RWPE1 (cell line): ENCODE measurements around the gene FGF8.

ENCODE experiments used
- CTCF ChIA-PET: fragments of 350-600 bp; sonication (Branson Sonifier 250); formaldehyde crosslinking; extraction: SDS; loops from one replicate; lab custom pipeline; 2021; lab: Yijun Ruan, JAX
- POLR2A ChIA-PET: fragments of 400-600 bp; formaldehyde crosslinking; extraction: SDS; loops from one replicate; lab custom pipeline; 2020; ENCODE audit warnings: antibody characterized with exemption; ENCODE audit not compliant: low non-redundant PET; lab: Yijun Ruan, JAX
- DNase-seq: peaks from one replicate; pipeline ENCODE4 v3.0.0; 2012; ENCODE audit warnings: low spot score
- H3K27ac ChIP-seq: fragments of 450-650 bp; 2 replicates; pipeline ENCODE4 v1.5.1; 2017
- CTCF ChIP-seq: fragments of 450-650 bp; conservative IDR thresholded peaks from 2 replicates; pipeline ENCODE4 v1.5.1; 2017; ENCODE audit warnings: low read depth, mild to moderate bottlenecking

FGF8 gene

GRCh38 chr10:101766753-101767599 lies 8.9 kb downstream of the FGF8 start:
- ChIA-PET POLR2A (no interaction called here), CTCF (interaction anchor here (0.6 to 1.4 kb wide), 3 partner anchors 9 to 71 kb away, joined by 3 read pairs; no protein-coding TSS in a partner anchor)
- no peak for TF ChIP-seq CTCF
- DNase-seq = no peak
- H3K27ac ChIP-seq = no peak overlapping the region

DNA sequence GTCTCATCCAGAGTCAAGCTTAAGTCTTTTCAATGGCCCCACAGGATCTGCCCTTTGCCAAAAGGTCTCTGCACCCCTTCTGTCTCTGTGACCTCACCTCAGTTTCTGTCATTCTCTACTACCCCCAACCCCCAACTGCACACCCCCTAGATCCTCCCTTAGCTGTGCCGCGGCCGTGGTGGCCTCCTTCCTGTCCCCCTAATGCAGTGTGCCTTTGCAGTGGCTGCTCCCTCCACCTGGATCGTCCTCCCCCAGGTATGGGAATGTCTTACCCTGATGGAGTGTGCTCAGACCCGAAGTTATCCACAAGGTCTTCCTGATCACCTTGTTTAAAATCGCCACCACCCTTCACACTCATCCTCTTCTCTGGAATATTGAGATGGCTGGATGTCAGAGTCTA lies 9.6 kb downstream of the FGF8 start:
- ChIA-PET POLR2A (no interaction called here), CTCF (interaction anchor here (0.5 to 0.6 kb wide), 2 partner anchors 37 to 72 kb away, joined by 3 to 5 read pairs; no protein-coding TSS in a partner anchor)
- H3K27ac ChIP-seq = no peak overlapping the region
- no peak for DNase-seq
- no peak for TF ChIP-seq CTCF

GRCh38 chr10:101763141-101763846 lies 12.6 kb downstream of the FGF8 start:
- no peak for TF ChIP-seq CTCF
- ChIA-PET POLR2A (no interaction called here), CTCF (interaction anchor here (0.6 kb wide), 1 partner anchor 305 kb away, joined by 3 read pairs; no protein-coding TSS in a partner anchor)
- no peak for DNase-seq
- H3K27ac ChIP-seq = no peak overlapping the region

DNA sequence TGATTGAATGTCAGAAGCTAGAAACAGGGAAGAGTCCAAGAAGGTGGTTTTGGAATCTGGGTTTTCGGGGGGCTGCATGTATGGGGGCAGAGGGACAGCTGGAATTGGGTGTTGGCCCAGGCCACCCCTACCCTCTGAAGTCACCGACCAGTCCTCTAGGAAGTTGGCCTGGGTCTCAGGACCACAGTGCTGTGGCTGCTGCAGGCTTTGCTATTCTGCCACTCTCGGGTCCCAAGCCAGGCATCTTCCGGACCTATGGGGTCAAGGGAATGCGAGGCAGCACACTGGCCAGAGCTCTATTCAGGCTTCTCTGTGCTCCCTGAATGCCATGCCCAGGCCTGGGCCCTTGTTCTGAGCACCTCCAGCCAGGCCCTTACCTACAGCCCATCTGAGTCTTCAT lies 13.2 kb downstream of the FGF8 start:
- CTCF ChIA-PET = interaction anchor here (0.6 kb wide), 1 partner anchor 305 kb away, joined by 3 read pairs; no protein-coding TSS in a partner anchor
- POLR2A ChIA-PET = interaction anchor here (0.6 to 0.7 kb wide), 2 partner anchors 11 to 17 kb away, joined by 5 to 16 read pairs; no protein-coding TSS in a partner anchor
- no peak for TF ChIP-seq CTCF

GRCh38 chr10:101761226-101761625 lies 14.7 kb downstream of the FGF8 start:
- TF ChIP-seq CTCF = no peak
- POLR2A ChIA-PET = no interaction called here
- H3K27ac ChIP-seq = no peak overlapping the region
- no peak for DNase-seq
- CTCF ChIA-PET = interaction anchor here (0.7 kb wide), 1 partner anchor 295 kb away, joined by 5 read pairs; no protein-coding TSS in a partner anchor

More for the DNA sequence above, 13.2 kb downstream of the FGF8 start:
- H3K27ac ChIP-seq = no peak overlapping the region
- no peak for DNase-seq

- ChIA-PET POLR2A (no interaction called here), CTCF (interaction anchor here (0.6 to 0.7 kb wide), 2 partner anchors 23 to 245 kb away, joined by 3 read pairs; partner anchors contain the start of gene NPM3)
- H3K27ac ChIP-seq = no peak overlapping the region
- TF ChIP-seq CTCF = no peak
- no peak for DNase-seq
Measured at GRCh38 chr10:101760510-101760909, 15.4 kb downstream of the FGF8 start.
